ENCODE measurements around the gene CSTF1.

GRCh38 chr20:56423211-56423610 lies 30.8 kb downstream of the CSTF1 start:
- no peak for TF ChIP-seq POLR2AphosphoS5 (IDR thresholded peaks at IDR 0.05; ENCODE audit: low read depth, low read length)
- TF ChIP-seq FOXJ3 (CRISPR knock-in tag; IDR thresholded peaks at IDR 0.05): no peak
